ENCODE measurements around the gene NBPF8.
A peak's percentile ranks its signal among the peaks of the same experiment; 100 is the strongest.
"Not testable (repeated sequence)": the region's sequence is repeated elsewhere in the genome, so short reads cannot be mapped to it uniquely, and the experiment has no call there.

Gene NBPF8, protein sequence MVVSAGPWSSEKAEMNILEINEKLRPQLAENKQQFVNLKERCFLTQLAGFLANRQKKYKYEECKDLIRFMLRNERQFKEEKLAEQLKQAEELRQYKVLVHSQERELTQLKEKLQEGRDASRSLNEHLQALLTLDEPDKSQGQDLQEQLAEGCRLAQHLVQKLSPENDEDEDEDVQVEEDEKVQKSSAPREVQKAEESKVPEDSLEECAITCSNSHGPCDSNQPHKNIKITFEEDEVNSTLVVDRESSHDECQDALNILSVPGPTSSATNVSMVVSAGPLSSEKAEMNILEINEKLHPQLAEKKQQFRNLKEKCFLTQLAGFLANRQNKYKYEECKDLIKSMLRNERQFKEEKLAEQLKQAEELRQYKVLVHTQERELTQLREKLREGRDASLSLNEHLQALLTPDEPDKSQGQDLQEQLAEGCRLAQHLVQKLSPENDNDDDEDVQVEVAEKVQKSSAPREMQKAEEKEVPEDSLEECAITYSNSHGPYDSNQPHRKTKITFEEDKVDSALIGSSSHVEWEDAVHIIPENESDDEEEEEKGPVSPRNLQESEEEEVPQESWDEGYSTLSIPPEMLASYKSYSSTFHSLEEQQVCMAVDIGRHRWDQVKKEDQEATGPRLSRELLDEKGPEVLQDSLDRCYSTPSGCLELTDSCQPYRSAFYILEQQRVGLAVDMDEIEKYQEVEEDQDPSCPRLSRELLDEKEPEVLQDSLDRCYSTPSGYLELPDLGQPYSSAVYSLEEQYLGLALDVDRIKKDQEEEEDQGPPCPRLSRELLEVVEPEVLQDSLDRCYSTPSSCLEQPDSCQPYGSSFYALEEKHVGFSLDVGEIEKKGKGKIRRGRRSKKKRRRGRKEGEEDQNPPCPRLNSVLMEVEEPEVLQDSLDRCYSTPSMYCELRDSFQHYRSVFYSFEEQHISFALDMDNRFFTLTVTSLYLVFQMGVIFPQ

DNA sequence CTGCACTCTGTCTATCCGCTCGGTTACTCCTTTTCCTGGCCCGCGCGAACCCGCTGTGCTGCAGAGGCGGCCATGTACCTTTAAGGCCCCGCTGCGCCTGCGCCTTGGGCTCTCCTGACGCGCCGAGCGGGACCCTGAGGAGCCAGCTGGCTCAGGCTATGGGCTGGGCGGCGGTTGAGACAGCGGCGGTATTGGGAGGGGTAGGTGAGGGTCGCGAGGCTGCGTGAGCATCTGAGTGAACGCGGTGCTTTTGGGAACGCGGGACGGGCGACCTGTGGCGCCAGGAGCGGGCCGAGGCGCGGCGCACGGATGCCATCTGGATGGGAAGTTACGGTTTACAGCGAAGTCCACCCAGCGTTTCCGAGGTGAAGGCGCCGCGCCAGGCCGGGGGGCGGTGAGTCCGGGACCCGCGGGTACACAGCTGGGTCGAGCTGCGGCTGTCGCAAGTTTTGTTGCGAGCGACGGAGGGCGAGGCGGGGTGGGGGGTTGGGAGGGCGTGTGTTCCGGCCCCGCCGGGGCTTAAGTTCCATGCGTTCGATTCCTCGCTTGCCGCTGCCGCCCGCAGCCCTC is at the start of gene NBPF8:
NBPF8 (plus strand) TSS at position 125 of the 570 bp plus-strand sequence. CDS start 21,488 bp downstream, outside the sequence.
- DNase-seq, result peak in 25 of 56 donors; percentile 4 to 73 (median 37)

DNA sequence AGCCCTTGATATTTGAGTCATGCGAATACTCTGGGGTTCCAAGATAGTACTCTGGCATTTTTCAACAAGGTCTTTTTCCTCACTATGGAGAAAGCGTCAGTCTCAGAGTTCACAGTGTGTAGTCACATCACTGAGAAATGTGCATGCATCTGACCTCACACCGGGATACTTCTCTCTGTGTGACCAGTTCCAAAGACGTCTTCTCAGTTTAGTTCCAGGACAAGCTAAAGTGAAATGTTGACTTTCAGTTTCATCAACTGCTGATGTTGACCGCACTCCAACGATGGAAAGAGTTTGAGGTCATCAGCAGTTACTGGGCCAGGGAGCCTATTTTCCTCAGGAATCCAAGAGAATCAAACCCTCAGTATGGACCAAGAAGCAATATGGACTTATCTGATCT is 47.1 kb upstream of the NBPF8 start:
- not testable (repeated sequence) for DNase-seq

DNA sequence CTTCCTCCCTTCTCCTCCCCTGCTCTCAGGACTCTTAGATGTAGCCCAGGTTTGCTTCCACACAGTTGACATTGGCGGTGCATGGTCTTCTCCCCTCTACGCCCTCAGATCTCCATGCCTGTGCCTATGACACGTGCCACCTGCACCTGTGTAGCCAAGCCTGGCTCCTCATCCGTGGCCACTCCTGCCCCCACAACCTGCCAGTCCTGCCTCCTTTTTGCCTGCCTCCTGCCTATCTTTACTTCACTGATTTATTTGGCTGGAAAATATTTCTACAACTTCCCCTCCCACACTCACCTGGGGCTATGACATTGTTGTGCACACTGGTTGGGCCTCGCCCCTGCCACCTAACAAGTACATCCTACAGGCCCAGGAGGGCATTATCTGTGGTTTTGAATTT is 28.2 kb upstream of the NBPF8 start:
- DNase-seq, result not testable (repeated sequence)

DNA sequence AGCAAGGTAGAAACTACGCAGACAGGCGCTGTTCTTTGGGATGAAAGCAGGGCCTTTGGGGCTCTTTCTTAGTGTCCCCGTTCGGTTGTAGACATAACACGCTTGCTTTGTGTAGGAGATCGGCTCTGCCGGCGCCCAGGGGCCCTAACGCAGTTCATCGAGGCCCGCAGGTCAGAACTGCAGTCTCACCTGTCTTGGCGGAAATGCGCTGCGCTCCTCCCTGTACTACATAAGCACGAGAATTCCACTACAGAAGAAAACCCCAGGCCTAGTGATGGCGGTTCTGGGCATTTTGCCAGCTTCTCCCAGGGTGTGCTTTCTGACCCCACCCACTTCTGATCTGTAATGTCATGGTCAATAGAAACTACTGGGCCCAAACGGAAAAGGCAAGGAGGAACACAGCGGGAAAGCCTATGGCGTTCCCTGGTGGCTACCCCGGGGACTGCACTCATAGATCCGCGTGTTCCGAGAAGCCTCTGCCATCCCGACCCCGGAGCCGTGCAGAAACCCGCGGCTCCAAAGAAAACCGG is 26.2 kb upstream of the NBPF8 start:
- DNase-seq, result peak in 9 of 56 donors; percentile 0 to 2 (median 0)

DNA sequence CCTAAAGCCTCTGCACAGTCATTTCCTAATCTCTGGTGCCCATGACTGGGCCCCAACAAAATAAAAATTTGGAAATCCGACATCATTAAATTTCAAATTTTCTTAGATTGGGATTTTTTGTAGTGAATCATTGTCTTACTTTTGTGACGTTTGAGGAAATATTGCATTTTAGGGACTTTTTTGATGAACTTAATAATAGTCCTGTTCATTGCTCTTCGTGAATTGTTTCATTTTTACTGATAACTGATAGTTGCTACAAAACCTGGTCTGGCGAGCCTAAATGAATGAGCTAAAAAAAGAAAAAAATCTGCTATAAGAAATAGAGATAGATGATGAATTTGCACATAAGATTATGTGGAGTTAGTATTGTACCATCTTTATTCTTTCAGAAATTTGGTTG is 23.5 kb upstream of the NBPF8 start:
- not testable (repeated sequence) for DNase-seq

DNA sequence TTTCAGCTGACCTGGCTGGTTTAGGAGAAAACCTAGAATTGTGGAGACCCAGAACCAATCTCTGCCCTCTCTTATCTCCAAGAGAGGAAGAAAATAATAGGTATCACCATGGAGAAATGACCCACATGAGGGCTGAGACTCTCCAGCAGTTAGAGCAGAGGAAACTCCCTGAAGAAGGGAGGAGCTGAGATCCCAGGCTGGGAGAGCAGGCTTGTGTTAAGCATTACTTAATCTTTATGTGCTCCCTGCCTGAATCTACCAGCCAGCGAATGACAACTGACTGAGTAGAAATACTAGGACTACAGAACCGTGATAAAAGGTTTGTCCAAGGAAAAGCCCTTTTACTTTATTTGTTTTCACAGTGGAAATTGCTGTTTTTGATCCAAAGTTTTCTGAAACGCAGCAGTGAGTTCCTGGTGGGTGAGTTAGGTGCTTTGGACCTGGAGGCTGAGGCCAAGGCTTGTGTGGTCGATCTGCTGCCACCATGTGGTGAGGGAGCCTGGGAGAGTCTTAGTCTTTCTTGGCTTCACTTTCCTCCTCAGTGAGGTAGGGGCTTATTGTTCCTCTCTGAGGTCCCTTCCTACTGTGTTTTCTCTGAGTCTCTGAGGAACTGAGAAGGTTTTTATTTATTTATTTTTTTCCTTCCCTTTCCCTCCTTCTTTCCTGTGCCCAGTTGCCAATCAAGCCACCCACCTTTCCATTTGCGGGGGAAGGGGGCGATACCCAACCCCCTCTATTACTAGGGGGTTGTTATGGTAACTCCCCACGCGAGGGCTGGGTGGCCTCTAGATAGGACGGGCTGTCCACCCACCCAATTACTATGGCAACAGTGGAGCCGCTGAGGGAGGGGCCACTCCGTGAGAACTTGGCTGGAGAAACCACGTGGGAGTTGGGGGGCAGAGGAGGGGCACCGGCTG is 21.3 kb upstream of the NBPF8 start:
- peak in 2 of 56 donors; percentile 0 to 7 for DNase-seq

DNA sequence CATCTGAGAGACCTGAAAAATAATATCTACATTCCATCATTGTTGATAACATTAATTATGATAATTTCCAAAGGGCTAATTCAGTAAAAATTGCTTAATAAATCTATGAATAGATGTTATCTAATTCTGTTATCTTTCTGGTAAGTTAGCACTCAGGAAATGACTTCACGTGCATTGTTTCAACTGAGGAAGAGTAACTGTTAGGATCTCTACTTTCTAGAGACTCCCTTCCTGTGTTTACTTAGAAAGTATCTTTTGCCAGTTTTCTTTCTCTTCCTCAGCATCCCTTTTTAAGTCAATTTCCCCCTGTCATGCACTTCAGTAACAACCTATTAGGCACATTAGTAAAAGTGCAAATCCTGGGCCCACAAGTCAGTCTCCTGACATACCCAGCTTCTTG is 9.5 kb upstream of the NBPF8 start:
- DNase-seq, result not testable (repeated sequence)

DNA sequence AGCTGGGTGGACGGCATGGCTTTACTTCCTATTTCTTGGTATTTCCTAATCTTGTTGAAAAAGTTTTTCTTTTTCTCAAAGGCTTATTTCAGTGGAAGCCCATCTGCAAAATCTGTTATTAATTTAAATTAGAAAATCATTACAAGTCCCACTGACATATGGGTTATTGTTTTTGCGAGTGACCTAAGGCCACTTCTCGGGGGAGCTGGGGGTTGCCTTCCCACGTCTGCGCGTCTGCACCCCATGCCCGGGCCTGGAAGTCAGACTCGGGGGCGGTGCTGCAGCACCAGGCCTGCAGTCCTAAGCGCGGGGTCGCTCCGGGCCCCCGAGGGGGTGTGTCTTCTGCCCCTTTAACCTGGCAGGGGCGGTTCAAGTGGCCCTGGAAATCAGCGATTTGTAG is 384 bp upstream of the NBPF8 start:
- DNase-seq, result not testable (repeated sequence)

DNA sequence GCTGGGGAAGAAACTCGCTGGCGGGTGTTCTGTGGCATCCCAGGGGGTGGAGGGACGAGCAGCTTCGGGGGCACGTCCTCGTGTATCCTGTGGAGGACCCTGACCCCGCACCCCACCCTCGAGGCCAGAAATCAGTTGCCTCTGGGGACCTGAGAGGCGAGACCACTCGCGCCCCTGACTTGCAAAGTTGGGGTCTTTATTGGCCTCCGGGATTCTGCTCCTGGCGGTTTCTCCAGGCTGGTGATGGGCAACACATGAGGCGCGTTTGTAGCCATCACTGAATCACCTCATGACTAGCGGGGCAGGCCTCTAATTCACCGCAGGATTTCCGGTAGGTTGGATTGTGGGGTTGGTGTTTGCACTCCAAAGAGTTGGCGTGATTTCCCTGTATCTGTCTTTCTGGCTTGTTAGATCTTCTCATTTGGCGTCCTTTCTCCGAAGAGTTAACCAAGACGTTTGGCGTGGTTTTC is 692 bp downstream of the NBPF8 start:
- peak in 6 of 56 donors; percentile 1 to 14 (median 1) for DNase-seq

DNA sequence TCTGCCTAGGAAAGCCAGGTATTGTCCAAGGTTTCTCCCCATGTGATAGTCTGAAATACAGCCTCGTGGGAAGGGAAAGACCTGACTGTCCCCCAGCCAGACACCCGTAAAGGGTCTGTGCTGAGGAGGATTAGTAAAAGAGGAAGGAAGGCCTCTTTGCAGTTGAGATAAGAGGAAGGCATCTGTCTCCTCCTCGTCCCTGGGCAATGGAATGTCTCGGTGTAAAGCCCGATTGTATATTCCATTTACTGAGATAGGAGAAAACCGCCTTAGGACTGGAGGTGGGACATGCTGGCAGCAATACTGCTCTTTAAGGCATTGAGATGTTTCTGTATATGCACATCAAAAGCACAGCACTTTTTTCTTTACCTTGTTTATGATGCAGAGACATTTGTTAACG is 10.2 kb downstream of the NBPF8 start:
- not testable (repeated sequence) for DNase-seq

DNA sequence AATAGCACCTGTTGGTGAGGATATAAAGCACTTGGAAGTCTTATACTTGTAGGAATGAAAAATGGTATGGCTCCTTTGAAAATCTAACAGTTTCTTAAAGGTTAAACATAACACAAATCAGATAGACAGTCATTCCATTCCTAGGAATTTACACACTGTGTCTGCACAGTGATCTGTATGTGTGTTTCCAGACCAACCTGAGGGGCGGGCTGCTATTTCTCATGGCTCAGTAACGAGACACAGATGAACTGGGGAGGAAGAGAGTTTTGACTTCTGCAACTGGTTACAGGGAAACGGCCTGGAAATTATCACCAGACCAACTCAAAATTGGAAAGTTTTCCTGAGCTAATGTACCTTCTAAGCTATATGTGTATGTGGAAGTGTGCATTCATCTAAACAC is 16.8 kb downstream of the NBPF8 start:
- DNase-seq, result not testable (repeated sequence)

DNA sequence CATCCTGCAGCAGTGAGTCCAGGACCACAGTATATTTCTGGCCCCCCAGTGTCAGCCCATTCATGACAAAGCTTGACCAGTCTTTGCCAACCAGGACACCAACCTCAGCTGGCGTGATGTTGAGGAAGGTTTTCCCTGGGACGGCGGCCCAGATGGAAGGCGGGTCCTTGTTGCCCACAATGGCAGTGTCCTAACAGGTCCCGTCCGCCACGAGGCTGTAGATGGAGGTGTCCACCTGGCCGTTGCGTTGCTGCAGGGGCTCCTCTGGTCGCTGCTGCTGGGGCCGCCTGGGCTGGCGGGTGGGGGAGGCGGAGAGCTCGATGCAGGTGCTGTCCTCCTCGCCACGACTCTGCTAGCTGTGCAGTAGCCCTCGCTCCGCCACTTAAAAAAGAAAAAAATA is 19.0 kb downstream of the NBPF8 start:
- DNase-seq, result not testable (repeated sequence)

DNA sequence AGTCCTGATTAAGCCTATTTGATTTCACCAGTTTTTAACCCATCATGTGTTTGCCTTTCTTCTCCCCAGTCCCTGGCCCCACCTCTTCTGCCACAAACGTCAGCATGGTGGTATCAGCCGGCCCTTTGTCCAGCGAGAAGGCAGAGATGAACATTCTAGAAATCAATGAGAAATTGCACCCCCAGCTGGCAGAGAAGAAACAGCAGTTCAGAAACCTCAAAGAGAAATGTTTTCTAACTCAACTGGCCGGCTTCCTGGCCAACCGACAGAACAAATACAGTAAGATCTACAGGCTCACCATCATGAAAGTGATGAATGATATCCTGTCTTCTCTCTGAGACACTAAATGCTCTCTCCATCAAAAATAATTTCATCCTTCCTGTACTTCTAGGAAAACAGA is 34.3 kb downstream of the NBPF8 start:
- not testable (repeated sequence) for DNase-seq

Measured in nucleus accumbens (tissue), 56 donors.